AG10803 (cell line): ENCODE measurements around the gene ITFG2.

ENCODE experiments used
- DNase-seq: peaks from one replicate; pipeline ENCODE4 v3.0.0; 2010; ENCODE audit warnings: low read depth
- H3K4me3 ChIP-seq: 2 replicates; pipeline ENCODE4 v1.5.1; 2011; ENCODE audit warnings: mild to moderate bottlenecking, low read length, control low read depth
- CTCF ChIP-seq: conservative IDR thresholded peaks from 2 replicates; pipeline ENCODE4 v1.5.1; 2011; ENCODE audit warnings: mild to moderate bottlenecking, low read length, control low read depth, inconsistent platforms

Gene ITFG2

DNA sequence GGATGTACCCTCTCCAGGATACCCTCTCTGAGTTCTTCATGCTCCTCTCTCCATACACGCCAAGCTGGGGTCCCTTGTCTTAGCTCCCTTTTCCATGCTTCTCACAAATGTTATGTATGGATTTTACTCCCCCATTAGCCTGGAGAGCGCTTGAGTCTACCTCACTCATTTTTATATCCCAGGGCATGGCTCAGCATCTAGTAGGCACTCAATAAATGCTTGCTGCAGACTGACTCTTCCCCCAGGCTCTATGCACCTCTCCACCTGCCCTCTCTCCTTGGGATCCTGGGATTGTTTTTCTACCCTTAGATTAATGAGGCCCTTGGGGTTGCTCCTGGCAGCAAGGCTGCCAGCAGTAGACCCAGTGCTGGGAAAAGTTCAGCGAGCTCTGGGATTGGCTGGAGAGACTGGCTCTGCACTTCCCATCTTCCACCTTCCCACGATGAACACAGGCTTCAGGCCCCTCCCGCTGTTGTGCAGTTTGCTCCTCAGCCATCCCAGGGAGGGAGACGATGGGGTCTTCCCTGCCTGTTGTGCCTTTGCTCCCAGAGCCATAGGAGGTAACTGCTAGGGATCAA is 20.2 kb downstream of the ITFG2 start:
- TF ChIP-seq CTCF: no peak
- DNase-seq: no peak
- H3K4me3 ChIP-seq: no peak overlapping the region

- TF ChIP-seq CTCF: no peak
These were observed 20.9 kb downstream of the ITFG2 start for GRCh38 chr12:2833327-2833726.

DNA sequence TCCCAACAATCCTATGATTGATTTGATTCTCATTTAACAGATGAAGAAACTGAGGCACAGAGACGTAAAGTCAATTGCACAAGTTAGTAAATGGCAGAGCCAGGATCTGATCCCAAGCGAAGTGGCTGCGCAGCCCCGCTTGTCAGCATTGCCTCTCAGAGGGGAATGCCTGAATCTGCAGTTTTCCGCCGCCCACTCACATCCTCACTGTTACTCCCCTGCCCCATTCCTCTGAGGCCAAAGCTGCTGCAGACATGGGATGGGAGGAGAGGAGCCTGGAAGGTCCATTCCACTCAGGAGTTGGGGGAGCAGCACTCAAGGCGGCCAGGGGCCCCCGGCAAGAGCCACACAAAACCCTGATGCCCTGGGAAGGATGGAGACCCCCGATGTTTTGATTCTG is 21.3 kb downstream of the ITFG2 start:
- no peak overlapping the region for H3K4me3 ChIP-seq
- no peak for TF ChIP-seq CTCF
- DNase-seq: no peak

More at GRCh38 chr12:2833327-2833726, 20.9 kb downstream of the ITFG2 start:
- H3K4me3 ChIP-seq: no peak overlapping the region
- no peak for DNase-seq

DNA sequence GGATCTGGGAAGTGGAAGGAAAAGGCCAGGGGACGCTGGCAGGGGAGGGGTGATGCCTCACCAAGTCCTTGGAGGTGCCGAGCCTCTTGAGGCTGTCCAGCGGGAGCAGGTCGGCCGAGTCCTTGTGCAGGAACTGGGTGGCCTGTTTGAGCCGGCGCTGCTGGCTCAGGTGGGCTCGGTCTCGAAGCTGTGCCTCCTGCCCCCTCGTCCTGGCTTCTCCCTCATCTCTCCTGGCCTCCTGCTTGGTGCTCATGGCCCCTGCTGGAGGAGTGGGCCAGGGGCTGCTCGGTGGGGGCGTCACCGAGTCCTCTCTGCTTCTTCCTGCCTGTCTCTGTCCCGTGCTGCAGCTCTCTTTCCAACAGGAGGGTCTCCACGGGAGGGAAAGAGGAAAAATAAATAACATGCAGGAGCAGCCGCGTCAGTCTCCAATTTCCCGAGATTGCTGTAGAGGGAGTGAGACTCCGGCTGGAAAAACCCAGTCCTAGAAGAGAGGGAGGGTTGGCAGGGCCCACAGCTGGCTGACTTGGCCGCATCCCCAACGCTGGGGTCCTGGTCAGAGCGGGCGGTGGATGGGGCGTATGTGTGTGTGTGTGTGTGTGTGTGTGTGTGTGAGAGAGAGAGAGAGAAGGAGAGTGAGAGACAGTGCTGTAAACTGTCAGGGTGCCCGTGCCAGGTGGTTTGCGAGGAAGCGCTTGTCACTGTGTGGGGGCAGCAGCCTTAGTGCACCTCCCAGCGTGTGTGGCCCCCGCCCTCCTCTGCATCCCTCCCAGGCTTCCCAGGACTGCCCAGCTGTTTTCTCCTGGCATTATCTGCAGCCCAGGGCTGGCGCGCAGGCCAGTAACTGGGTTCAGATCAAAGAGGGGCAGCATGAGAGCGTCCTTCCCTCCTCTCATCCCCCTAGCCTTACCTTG is 22.4 kb downstream of the ITFG2 start, which contains the start of gene NRIP2:
NRIP2 (minus strand) TSS at position 455 of the 911 bp plus-strand sequence; CDS start at position 403, 52 bp downstream.
- H3K4me3 ChIP-seq: no peak within 1 kb of the TSS
- peak; percentile 35 for DNase-seq
- 0 out of 2 replicates have a peak, but pooled peaks have one; percentile 16 for TF ChIP-seq CTCF

DNA sequence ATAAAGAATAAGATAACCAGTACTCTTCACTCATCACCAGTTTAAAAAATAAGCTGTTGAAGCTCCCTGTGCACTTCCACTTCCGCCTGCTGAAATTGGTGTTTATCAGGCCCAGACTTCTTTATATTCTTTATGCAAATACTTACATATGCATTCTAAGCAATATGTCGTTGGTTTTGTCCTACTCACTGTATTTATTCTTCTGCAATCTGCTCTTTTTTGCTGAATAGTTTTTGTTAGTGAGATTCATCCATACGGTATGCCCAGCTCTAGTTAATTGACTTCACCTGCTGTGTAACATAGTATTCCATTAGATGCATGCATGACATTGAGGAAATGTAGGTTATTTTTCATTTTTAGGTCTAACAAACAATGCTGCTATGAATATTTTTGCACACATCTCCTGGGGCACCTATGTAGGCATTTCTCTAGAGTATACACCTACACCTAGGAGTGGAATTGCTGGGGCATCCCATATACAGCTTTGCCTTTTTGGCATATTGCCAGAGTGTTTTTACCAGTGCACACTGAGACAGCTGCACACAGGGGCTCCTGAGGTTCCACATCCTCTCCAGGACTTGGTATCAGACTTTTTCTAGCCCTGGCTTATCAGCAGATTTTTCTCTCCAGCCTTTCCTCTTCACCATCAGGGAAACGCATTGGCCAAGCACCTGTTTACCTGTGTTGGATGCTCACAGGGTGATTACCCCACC is 23.4 kb downstream of the ITFG2 start:
- TF ChIP-seq CTCF: no peak
- H3K4me3 ChIP-seq: no peak overlapping the region
- no peak for DNase-seq

- TF ChIP-seq CTCF: no peak
- no peak overlapping the region for H3K4me3 ChIP-seq
- no peak for DNase-seq
These were observed 24.1 kb downstream of the ITFG2 start for GRCh38 chr12:2836574-2836973.
